CD14-positive monocyte (primary cell): ENCODE measurements around the gene SYNE2. TPM values are rescaled to one million over a fixed set of nuclear protein-coding genes. Genes with fewer than 3 reads are reported as not detected.
A peak's percentile ranks its signal among the peaks of the same experiment; 100 is the strongest.

Experiments used
- DNase-seq, 3 donors: peaks; one replicate each; pipeline ENCODE4 v3.0.0-alpha.2; 2011 to 2022
- H2AFZ ChIP-seq: 2 replicates; pipeline ENCODE4 v1.6.0; 2012; ENCODE audit warnings: mild to moderate bottlenecking, low read depth, low read length, inconsistent platforms; ENCODE audit not compliant: insufficient read depth, poor library complexity, severe bottlenecking
- H3K27ac ChIP-seq, 2 donors: 1 replicate in 1 of 2; 2 replicates in 1 of 2; pipeline ENCODE4 v1.5.1; 2012 to 2013; ENCODE audit warnings: low read length in 2 of 2, control low read depth in 1 of 2, inconsistent platforms in 1 of 2, low read depth in 1 of 2, mild to moderate bottlenecking in 1 of 2
- H3K27me3 ChIP-seq, 2 donors: one replicate each; pipeline versions ENCODE4 v1.6.0 to v1.6.1; 2011 to 2013; ENCODE audit warnings: low read length in 2 of 2; ENCODE audit not compliant: control insufficient read depth in 2 of 2, insufficient read depth in 2 of 2
- H3K36me3 ChIP-seq, 2 donors: replicated peaks in 1 of 2; 1 replicate in 1 of 2; 2 replicates in 1 of 2; pipeline versions ENCODE4 v1.5.1 to v1.6.1; 2012 to 2013; ENCODE audit warnings: low read length in 2 of 2, control low read depth in 1 of 2, inconsistent platforms in 1 of 2, mild to moderate bottlenecking in 1 of 2; ENCODE audit not compliant: insufficient read depth in 2 of 2, control insufficient read depth in 1 of 2
- H3K4me1 ChIP-seq, 2 donors: 1 replicate in 1 of 2; 2 replicates in 1 of 2; pipeline versions ENCODE4 v1.5.1 to v1.6.1; 2012 to 2013; ENCODE audit warnings: low read length in 2 of 2, control low read depth in 1 of 2, inconsistent platforms in 1 of 2, mild to moderate bottlenecking in 1 of 2, moderate library complexity in 1 of 2; ENCODE audit not compliant: insufficient read depth in 2 of 2, control insufficient read depth in 1 of 2
- H3K4me2 ChIP-seq: replicated peaks from 2 replicates; pipeline ENCODE3; 2012; ENCODE audit warnings: low read length, moderate library complexity, mild to moderate bottlenecking; ENCODE audit not compliant: poor library complexity, severe bottlenecking; ENCODE audit errors: extremely low read depth
- H3K4me3 ChIP-seq, 3 experiments: fragments of 200-600 bp in 1 of 3; sonication (generic) in 1 of 3; replicated peaks in 1 of 3; 1 replicate in 2 of 3; 2 replicates in 1 of 3; pipeline ENCODE4 v1.5.1; 2011 to 2013; ENCODE audit warnings: low read length in 3 of 3, mild to moderate bottlenecking in 3 of 3, control low read depth in 2 of 3, low read depth in 2 of 3, inconsistent platforms in 1 of 3, moderate library complexity in 1 of 3
- H3K79me2 ChIP-seq: 2 replicates; pipeline ENCODE4 v1.6.0; 2012; ENCODE audit warnings: mild to moderate bottlenecking, control low read depth, inconsistent platforms, low read length, moderate library complexity; ENCODE audit not compliant: insufficient read depth
- H3K9ac ChIP-seq: 2 replicates; pipeline ENCODE4 v1.6.0; 2017; ENCODE audit warnings: low read length, mild to moderate bottlenecking; ENCODE audit not compliant: insufficient read depth, poor library complexity, severe bottlenecking
- H3K9me3 ChIP-seq, 2 donors: replicated peaks in 1 of 2; 1 replicate in 1 of 2; 2 replicates in 1 of 2; pipeline versions ENCODE4 v1.5.1 to v1.6.1; 2012 to 2013; ENCODE audit warnings: low read length in 2 of 2, control low read depth in 1 of 2; ENCODE audit not compliant: control insufficient read depth in 1 of 2, insufficient read depth in 1 of 2
- H4K20me1 ChIP-seq: 2 replicates; pipeline ENCODE4 v1.6.0; 2012; ENCODE audit warnings: mild to moderate bottlenecking, low read length, control low read depth, moderate library complexity; ENCODE audit not compliant: insufficient read depth
- H3K27ac Mint-ChIP-seq, 7 donors: one replicate each; pipeline ENCODE4 v1.8.0; 2020; ENCODE audit warnings: mild to moderate bottlenecking in 7 of 7, mixed read lengths in 7 of 7, moderate library complexity in 6 of 7, inconsistent platforms in 2 of 7
- H3K27me3 Mint-ChIP-seq, 3 donors: one replicate each; pipeline ENCODE4 v1.8.0; 2021 to 2022; ENCODE audit warnings: low read depth in 3 of 3, mild to moderate bottlenecking in 3 of 3, mixed read lengths in 3 of 3, moderate library complexity in 3 of 3, inconsistent platforms in 1 of 3
- H3K36me3 Mint-ChIP-seq, 2 donors: one replicate each; pipeline ENCODE4 v1.8.0; 2020; ENCODE audit warnings: mixed read lengths in 2 of 2, inconsistent platforms in 1 of 2, mild to moderate bottlenecking in 1 of 2
- H3K4me1 Mint-ChIP-seq: one replicate; pipeline ENCODE4 v1.8.0; 2020; ENCODE audit warnings: mild to moderate bottlenecking, mixed read lengths
- H3K4me3 Mint-ChIP-seq, 2 donors: one replicate each; pipeline ENCODE4 v1.8.0; 2020; ENCODE audit warnings: mild to moderate bottlenecking in 2 of 2, mixed read lengths in 2 of 2, moderate library complexity in 1 of 2
- H3K9me3 Mint-ChIP-seq, 7 donors: one replicate each; pipeline ENCODE4 v1.8.0; 2020 to 2022; ENCODE audit warnings: mixed read lengths in 7 of 7, mild to moderate bottlenecking in 6 of 7, moderate library complexity in 6 of 7, inconsistent platforms in 2 of 7
- CTCF ChIP-seq: fragments of 200-600 bp; IDR thresholded peaks from one replicate; pipeline ENCODE4 v1.8.0; 2022; ENCODE audit warnings: antibody characterized with exemption, mild to moderate bottlenecking
- WGBS: methylation state at CpG from one replicate; pipeline ENCODE4 v1.1.5; 2013; ENCODE audit warnings: missing lambda C conversion rate; ENCODE audit not compliant: insufficient coverage; 5-methylcytosine and 5-hydroxymethylcytosine counted together
- intact Hi-C, 2 donors: fragments of 100-400 bp; cut with micrococcal nuclease; formaldehyde crosslinking; loops; one replicate each; pipeline versions ENCODE4 v1.15.0 to v1.15.1; 2023
- polyA plus RNA-seq, 3 donors: library from polyadenylated mRNA; depleted of rRNA in 1 of 3; unstranded in 2 of 3; stranded (reverse) in 1 of 3; fragments of 300-500 nt in 2 of 3; fragments of >200 nt in 1 of 3; fragmentation: Illumina TruSeq in 2 of 3; gene quantifications; 1 replicate in 2 of 3; 2 replicates in 1 of 3; pipeline ENCODE4 v1.2.3, GENCODE V29; 2012 to 2021

SYNE2 gene
- polyA plus RNA-seq, 3 donors = 0.06 to 0.46 (median 0.44) TPM

GRCh38 chr14:64081174-64081746 is 228.5 kb downstream of the SYNE2 start:
- no peaks in the 10 kb centered on the region for H3K36me3 ChIP-seq
- H3K36me3 Mint-ChIP-seq = no peaks in the 10 kb centered on the region

GRCh38 chr14:64082837-64083236 is 230.0 kb downstream of the SYNE2 start:
- Histone ChIP-seq H3K4me3 (no peak overlapping the region), H3K4me2 (no peak overlapping the region), H3K27ac (no peak overlapping the region), H3K9ac (no peak overlapping the region), H3K4me1 (no peaks in the 10 kb centered on the region), H3K36me3 (no peaks in the 10 kb centered on the region), H2AFZ (no peak overlapping the region), H3K9me3 (no peaks in the 10 kb centered on the region), H3K79me2 (no peaks in the 10 kb centered on the region), H3K27me3 (no peaks in the 10 kb centered on the region), H4K20me1 (no peaks in the 10 kb centered on the region)
- no CpG with 5 or more reads among the region's 7 CpGs for WGBS
- H3K4me3 Mint-ChIP-seq = no peak overlapping the region
- peak overlapping the region in 1 of 7 donors; percentile 77 for H3K27ac Mint-ChIP-seq
- intact Hi-C loops = no loop called here
- peaks cover 6 to 8% (median 7%) of the 10 kb centered on the region in 3 donors for H3K27me3 Mint-ChIP-seq
- no peak for DNase-seq
- H3K4me1 Mint-ChIP-seq = no peaks in the 10 kb centered on the region
- no peak for TF ChIP-seq CTCF
- H3K36me3 Mint-ChIP-seq = no peaks in the 10 kb centered on the region
- H3K9me3 Mint-ChIP-seq = peaks cover 0 to 5% (median 0%) of the 10 kb centered on the region in 7 donors

More at GRCh38 chr14:64081174-64081746, 228.5 kb downstream of the SYNE2 start:
- Mint-ChIP-seq H3K9me3 (peaks cover 0 to 5% (median 0%) of the 10 kb centered on the region in 7 donors), H3K4me3 (no peak overlapping the region), H3K27me3 (peaks cover 4 to 8% (median 7%) of the 10 kb centered on the region in 3 donors), H3K4me1 (no peaks in the 10 kb centered on the region), H3K27ac (no peak overlapping the region)
- Histone ChIP-seq H3K27me3 (no peaks in the 10 kb centered on the region), H3K79me2 (no peaks in the 10 kb centered on the region), H3K4me3 (no peak overlapping the region), H3K4me2 (no peak overlapping the region), H4K20me1 (no peaks in the 10 kb centered on the region), H3K4me1 (no peaks in the 10 kb centered on the region), H3K27ac (no peak overlapping the region), H3K9ac (no peak overlapping the region), H3K9me3 (no peaks in the 10 kb centered on the region), H2AFZ (no peak overlapping the region)
- DNase-seq = no peak
- no peak for TF ChIP-seq CTCF
- no CpG with 5 or more reads among the region's 3 CpGs for WGBS
- intact Hi-C loops = no loop called here
